Spinal cord (tissue), 10 donors: ENCODE results near the gene KCNMB3. TPM values are rescaled to one million over a fixed set of nuclear protein-coding genes. Genes with fewer than 3 reads are reported as not detected.
"Not testable (repeated sequence)": the region's sequence is repeated elsewhere in the genome, so short reads cannot be mapped to it uniquely, and the experiment has no call there.

Experiments used
- DNase-seq, 6 donors: peaks; one replicate each; pipeline versions ENCODE4 v3.0.0 to v3.0.0-alpha.2; 2013 to 2015; ENCODE audit warnings: low spot score in 6 of 6, low read depth in 4 of 6
- H3K27ac ChIP-seq: one replicate; pipeline ENCODE4 v1.5.1; 2013; ENCODE audit warnings: low read depth, low read length, control low read depth
- H3K27me3 ChIP-seq: one replicate; pipeline ENCODE4 v1.6.1; 2013; ENCODE audit warnings: low read length; ENCODE audit not compliant: control insufficient read depth, insufficient read depth
- H3K36me3 ChIP-seq: one replicate; pipeline ENCODE4 v1.6.1; 2013; ENCODE audit warnings: low read length; ENCODE audit not compliant: control insufficient read depth, insufficient read depth
- H3K4me1 ChIP-seq: one replicate; pipeline ENCODE4 v1.6.1; 2013; ENCODE audit warnings: low read length; ENCODE audit not compliant: control insufficient read depth, insufficient read depth
- H3K4me3 ChIP-seq: one replicate; pipeline ENCODE4 v1.5.1; 2013; ENCODE audit warnings: low read depth, low read length, control low read depth
- H3K9me3 ChIP-seq: one replicate; pipeline ENCODE4 v1.6.1; 2013; ENCODE audit warnings: low read length; ENCODE audit not compliant: control insufficient read depth, insufficient read depth
- WGBS: methylation state at CpG from one replicate; pipeline ENCODE4 v1.1.5; 2013; ENCODE audit warnings: missing lambda C conversion rate; ENCODE audit not compliant: insufficient coverage; 5-methylcytosine and 5-hydroxymethylcytosine counted together
- polyA plus RNA-seq, 2 donors: library from polyadenylated mRNA; unstranded; fragments of 120-200 nt; gene quantifications; one replicate each; pipeline ENCODE4 v1.2.1, GENCODE V29; 2013; ENCODE audit not compliant: insufficient read length in 2 of 2
- total RNA-seq, 2 donors: library from RNA; depleted of rRNA in 1 of 2; stranded (reverse); fragments of 120-200 nt in 1 of 2; fragments of >200 nt in 1 of 2; gene quantifications; one replicate each; pipeline versions ENCODE4 v1.2.3 to v1.2.4, GENCODE V29; 2013 to 2014
- donor health status: healthy.

Gene KCNMB3
- total and polyA plus RNA-seq, 4 donors, result 3.2 to 6.3 (median 4.4) TPM

DNA sequence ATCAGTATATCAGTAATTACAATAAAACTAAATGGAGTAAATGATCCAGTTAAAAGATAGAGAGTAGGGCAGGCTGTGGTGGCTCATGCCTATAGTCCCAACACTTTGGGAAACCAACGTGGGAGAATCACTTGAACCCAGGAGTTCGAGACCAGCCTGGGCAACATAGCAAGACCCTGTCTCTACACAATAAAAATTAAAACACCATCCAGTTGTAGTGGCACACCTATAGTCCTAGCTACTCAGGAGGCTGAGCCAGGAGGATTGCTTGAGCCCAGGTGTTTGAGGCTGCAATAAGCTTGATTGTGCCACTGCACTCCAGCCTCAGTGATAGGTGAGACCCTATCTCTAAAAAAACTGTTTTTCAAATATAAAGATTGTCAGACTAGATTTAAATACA is 5.9 kb upstream of the KCNMB3 start:
- no peak for DNase-seq
- Histone ChIP-seq H3K4me1 (peaks cover 2% of the 10 kb centered on the region), H3K36me3 (no peaks in the 10 kb centered on the region), H3K27ac (no peak overlapping the region), H3K27me3 (no peaks in the 10 kb centered on the region), H3K4me3 (no peak overlapping the region), H3K9me3 (peaks cover 4% of the 10 kb centered on the region)
- WGBS, result 100% methylated on average over 2 of the region's 2 CpGs

DNA sequence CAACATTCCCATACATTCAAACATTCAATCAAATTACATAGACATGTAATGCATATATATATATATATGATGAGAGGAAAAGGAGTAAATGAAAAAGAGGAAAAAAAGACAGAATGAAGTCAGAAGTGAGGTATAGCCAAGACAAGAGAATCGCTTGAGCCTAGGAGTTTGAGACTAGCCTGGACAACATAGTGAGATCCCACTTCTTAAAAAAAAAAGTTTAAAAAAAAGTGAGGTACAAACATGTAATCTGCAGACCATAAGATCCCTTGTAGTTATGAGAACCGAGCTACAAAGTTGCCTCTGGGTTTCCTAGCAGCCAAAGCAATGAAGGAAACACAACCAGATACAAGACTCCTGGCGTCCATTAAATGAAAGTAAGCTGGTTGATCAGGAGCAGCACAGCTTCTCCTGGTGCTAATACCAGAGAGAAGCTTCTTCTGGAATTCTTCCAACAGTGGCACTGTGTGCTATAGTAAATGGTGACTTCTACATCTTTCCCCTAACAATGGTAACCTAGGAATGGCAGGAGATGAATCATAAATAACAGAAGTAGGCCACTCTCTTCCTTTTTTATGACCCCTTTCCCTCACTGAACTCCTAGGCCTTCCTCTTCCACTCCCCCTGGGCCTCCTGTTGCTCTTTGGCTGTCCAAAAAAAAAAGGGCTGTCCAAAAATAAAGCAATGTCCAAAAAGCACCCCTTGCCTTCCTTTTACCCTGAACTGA is 3.5 kb downstream of the KCNMB3 start:
- H3K27me3 ChIP-seq, result no peaks in the 10 kb centered on the region
- 100% methylated on average over 1 of the region's 3 CpGs for WGBS
- H3K27ac ChIP-seq, result no peak overlapping the region
- no peak for DNase-seq
- no peak overlapping the region for H3K4me3 ChIP-seq
- H3K4me1 ChIP-seq, result no peaks in the 10 kb centered on the region
- H3K36me3 ChIP-seq, result peaks cover 2% of the 10 kb centered on the region
- peaks cover 2% of the 10 kb centered on the region for H3K9me3 ChIP-seq

DNA sequence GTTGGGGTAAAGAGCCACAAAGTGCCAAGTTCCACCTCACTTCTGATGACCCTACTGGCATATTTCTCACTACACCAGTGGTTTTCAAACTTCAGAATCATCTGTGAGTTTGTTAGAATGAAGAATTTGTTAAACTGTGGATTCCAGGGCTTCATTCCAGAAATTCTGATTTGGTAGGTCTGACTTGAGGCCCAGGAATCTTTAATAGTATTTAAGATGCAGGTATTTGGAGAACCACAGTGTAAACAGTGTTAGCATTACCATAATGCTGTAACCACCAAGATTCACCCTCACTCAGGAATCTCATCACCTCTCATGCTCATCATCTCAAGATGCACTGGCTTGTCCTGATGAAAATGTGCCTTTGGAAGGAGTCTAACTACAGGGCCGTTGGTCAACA is 6.0 kb downstream of the KCNMB3 start:
- Histone ChIP-seq H3K4me1 (no peaks in the 10 kb centered on the region), H3K36me3 (peaks cover 2% of the 10 kb centered on the region), H3K27me3 (no peaks in the 10 kb centered on the region), H3K27ac (no peak overlapping the region), H3K9me3 (peaks cover 2% of the 10 kb centered on the region), H3K4me3 (no peak overlapping the region)
- DNase-seq, result no peak
- 100% methylated on average over 1 of the region's 1 CpG for WGBS

DNA sequence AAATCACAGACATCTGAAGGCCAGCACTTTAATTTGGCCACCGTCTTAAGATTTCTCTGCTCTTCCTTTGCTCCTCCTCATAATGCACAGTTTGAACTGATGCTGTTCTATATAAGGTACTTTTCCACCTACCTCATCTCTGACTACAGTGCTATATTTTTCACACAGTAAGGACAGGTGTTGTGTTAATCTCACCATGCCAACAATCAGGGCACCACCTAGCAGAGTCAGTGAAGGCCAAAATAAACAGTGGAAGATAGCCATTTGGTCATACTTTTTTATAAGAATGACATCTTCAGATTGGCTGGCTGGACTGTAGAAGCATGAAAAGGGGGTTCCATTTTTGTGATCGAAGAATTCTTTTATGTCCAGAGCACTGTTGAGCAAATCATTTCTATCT is 8.1 kb downstream of the KCNMB3 start:
- H3K4me1 ChIP-seq, H3K36me3 ChIP-seq, H3K9me3 ChIP-seq, H3K27me3 ChIP-seq, H3K4me3 ChIP-seq, H3K27ac ChIP-seq, DNase-seq: not testable (repeated sequence)
- no CpG with 5 or more reads among the region's 2 CpGs for WGBS

DNA sequence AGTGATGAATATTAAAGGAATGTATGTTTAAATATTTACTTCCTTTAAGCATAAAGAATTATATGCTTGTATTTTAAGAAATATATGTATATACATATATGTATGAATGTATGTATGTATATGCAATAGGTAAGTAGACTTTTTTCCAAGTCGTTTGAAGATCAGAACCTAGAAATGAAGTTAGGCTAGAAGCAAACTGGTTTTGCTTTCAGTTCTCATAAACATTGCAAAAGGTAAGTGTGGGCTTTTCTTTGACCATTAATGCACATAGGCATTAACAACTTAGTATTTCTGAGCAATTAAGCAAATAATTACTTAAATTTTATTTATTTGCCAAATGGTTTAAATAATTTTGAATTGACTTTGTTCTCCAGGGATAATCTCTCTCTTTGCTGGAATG is 10.6 kb downstream of the KCNMB3 start:
- DNase-seq, H3K27me3 ChIP-seq, H3K4me1 ChIP-seq, H3K27ac ChIP-seq, H3K36me3 ChIP-seq, H3K9me3 ChIP-seq, H3K4me3 ChIP-seq: not testable (repeated sequence)
- WGBS, result no CpG with 5 or more reads among the region's 1 CpG

DNA sequence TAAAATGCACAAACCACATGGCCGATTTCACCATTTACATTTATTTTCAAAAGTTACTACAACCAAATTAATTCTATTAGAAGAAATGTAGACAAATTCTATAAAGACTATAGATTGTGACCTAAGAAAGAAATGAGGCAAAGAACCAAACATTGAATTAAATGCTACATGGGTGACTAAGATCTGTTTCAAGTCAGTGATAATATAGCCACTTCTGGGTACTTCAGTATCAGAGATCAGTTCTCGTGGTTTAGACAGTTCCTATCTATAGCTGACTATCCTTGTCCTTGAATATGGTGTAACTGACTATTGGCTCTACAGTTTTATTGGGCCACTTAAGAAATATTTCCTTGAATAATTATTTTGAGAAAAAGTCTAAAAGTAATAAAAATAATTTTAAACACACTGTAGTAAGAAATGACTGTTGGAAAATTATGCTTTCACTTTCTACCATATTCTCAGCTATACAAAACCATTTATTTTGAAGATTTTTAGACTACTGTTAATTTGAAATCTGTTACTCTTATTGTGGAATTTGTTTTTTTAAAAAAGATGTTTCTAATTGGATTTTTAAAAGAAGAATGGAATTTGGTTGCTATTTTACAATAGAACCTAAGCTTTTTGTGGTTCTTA is 14.1 kb downstream of the KCNMB3 start:
- no peaks in the 10 kb centered on the region for H3K27me3 ChIP-seq
- no CpG with 5 or more reads among the region's 2 CpGs for WGBS
- no peaks in the 10 kb centered on the region for H3K9me3 ChIP-seq
- no peak for DNase-seq
- H3K4me3 ChIP-seq, result no peak overlapping the region
- H3K27ac ChIP-seq, result no peak overlapping the region
- no peaks in the 10 kb centered on the region for H3K4me1 ChIP-seq
- H3K36me3 ChIP-seq, result no peaks in the 10 kb centered on the region

DNA sequence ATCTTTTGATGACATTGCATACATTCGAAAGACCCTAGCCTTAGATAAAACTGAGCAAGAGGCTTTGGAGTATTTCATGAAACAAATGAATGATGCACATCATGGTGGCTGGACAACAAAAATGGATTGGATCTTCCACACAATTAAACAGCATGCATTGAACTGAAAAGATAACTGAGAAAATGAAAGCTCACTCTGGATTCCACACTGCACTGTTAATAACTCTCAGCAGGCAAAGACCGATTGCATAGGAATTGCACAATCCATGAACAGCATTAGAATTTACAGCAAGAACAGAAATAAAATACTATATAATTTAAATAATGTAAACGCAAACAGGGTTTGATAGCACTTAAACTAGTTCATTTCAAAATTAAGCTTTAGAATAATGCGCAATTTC is 16.7 kb downstream of the KCNMB3 start:
- Histone ChIP-seq H3K27me3 (no peaks in the 10 kb centered on the region), H3K4me1 (no peaks in the 10 kb centered on the region), H3K4me3 (no peak overlapping the region), H3K27ac (no peak overlapping the region), H3K9me3 (no peaks in the 10 kb centered on the region), H3K36me3 (no peaks in the 10 kb centered on the region)
- peak in 1 of 6 donors; percentile 48 for DNase-seq
- no CpG with 5 or more reads among the region's 4 CpGs for WGBS

DNA sequence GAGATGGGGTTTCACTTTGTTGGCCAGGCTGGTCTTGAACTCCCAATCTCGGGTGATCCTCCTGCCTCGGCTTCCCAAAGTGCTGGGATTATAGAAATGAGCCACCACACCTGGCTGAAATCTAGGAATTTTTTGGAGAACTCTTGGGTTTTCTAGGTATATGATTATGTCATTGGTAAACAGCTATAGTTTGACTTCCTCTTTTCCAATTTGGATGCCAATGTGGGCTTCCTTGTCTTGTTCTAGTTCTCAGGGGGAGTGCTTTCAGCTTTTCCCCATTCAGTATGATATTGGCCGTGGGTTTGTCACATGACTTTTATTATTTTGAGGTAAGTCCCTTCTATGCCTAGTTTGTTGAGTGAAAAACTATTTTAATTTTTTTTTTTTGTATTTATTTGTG is 17.9 kb downstream of the KCNMB3 start:
- no peaks in the 10 kb centered on the region for H3K27me3 ChIP-seq
- H3K4me3 ChIP-seq, result no peak overlapping the region
- no CpG with 5 or more reads among the region's 3 CpGs for WGBS
- no peak overlapping the region for H3K27ac ChIP-seq
- H3K9me3 ChIP-seq, result no peaks in the 10 kb centered on the region
- H3K4me1 ChIP-seq, result no peaks in the 10 kb centered on the region
- no peaks in the 10 kb centered on the region for H3K36me3 ChIP-seq
- DNase-seq, result no peak

DNA sequence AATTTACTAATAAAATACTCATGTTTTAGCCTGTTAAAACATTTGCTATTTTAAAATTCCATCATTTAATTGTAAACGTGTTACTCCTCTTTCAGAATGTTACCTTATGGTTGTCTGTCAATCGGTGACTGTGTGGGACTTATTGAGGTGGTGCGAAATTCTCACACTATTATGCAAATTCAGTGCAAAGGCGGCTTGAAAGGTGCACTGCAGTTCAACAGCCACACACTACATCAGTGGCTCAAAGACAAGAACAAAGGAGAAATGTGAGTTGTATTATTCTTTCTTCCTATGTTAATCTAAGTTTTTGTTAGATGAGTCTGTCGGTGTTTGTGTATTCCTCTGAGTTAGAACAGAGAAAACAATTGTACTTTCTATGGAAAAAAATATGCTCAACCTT is 21.7 kb downstream of the KCNMB3 start:
- no peaks in the 10 kb centered on the region for H3K4me1 ChIP-seq
- WGBS, result no CpG with 5 or more reads among the region's 5 CpGs
- no peak for DNase-seq

DNA sequence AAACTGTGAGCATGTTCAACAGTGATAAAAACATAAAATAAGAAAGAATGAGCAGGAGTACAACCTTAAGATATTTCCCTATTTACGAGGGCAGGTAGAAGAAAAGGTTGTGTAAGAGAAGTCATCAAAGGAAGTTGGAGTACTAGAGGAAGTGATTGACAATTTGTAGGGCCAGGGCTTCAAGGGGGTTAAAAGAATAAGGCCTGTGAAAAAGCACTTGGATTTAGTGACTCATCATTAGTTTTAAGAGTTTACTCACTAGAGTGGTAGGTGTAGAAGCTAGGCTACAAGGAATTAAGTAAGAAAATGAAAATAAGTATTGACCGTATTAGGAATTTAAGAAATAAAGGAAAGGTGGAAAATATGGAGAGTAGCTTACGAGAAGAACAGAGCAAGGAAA is 23.6 kb downstream of the KCNMB3 start:
- no peaks in the 10 kb centered on the region for H3K4me1 ChIP-seq
- DNase-seq, result no peak
- no peak overlapping the region for H3K4me3 ChIP-seq
- no peaks in the 10 kb centered on the region for H3K27me3 ChIP-seq
- 100% methylated on average over 1 of the region's 3 CpGs for WGBS
- H3K27ac ChIP-seq, result no peak overlapping the region
- no peaks in the 10 kb centered on the region for H3K9me3 ChIP-seq
- no peaks in the 10 kb centered on the region for H3K36me3 ChIP-seq

More for the DNA sequence above, 21.7 kb downstream of the KCNMB3 start:
- Histone ChIP-seq H3K36me3 (no peaks in the 10 kb centered on the region), H3K27me3 (no peaks in the 10 kb centered on the region), H3K4me3 (no peak overlapping the region), H3K27ac (no peak overlapping the region), H3K9me3 (no peaks in the 10 kb centered on the region)
